K562 (cell line): Measurements from ENCODE around the gene TEX54. TPM values are rescaled to one million over a fixed set of nuclear protein-coding genes. Genes with fewer than 3 reads are reported as not detected.

Experiments
- E2F3 ChIP-seq: fragments of 250-450 bp; sonication (Bioruptor Pico); IDR thresholded peaks from 2 replicates; pipeline ENCODE4 v1.4.0; 2020; ENCODE audit warnings: mild to moderate bottlenecking
- FOXK2 ChIP-seq, 2 experiments: fragments of 450-650 bp; IDR thresholded peaks in 1 of 2; conservative IDR thresholded peaks in 1 of 2; 2 replicates each; pipeline ENCODE4 v1.6.1; 2016; ENCODE audit warnings: low read depth in 2 of 2, mild to moderate bottlenecking in 1 of 2
- GABPA ChIP-seq: fragments of 200-800 bp; sonication (Bioruptor generic); conservative IDR thresholded peaks from 2 replicates; pipeline ENCODE4 v1.6.1; 2016; ENCODE audit warnings: low read depth, missing genetic modification characterization, missing compliant biosample characterization
- GABPB2 ChIP-seq: fragments of 250-450 bp; sonication (Bioruptor Pico); conservative IDR thresholded peaks from 2 replicates; pipeline ENCODE4 v1.5.1; 2021; ENCODE audit warnings: mild to moderate bottlenecking
- L3MBTL2 ChIP-seq: fragments of 450-650 bp; IDR thresholded peaks from 2 replicates; pipeline ENCODE4 v1.6.1; 2016; ENCODE audit warnings: mild to moderate bottlenecking, moderate library complexity
- SRSF7 ChIP-seq: fragments of 200-400 bp; formaldehyde crosslinking; optimal IDR thresholded peaks from 2 replicates; pipeline ENCODE3; 2017; ENCODE audit warnings: mild to moderate bottlenecking, low read depth, low read length
- STAT5A ChIP-seq: IDR thresholded peaks from 2 replicates; pipeline ENCODE4 v1.6.1; 2012; ENCODE audit warnings: low read length, inconsistent platforms, borderline replicate concordance
- STAT5B ChIP-seq: fragments of 250-450 bp; sonication (Bioruptor Pico); IDR thresholded peaks from 2 replicates; pipeline ENCODE4 v1.8.0; 2021; ENCODE audit warnings: mild to moderate bottlenecking, inconsistent platforms
- ZBTB40 ChIP-seq, 2 experiments: fragments of 450-650 bp in 1 of 2; sonication (generic) in 1 of 2; formaldehyde crosslinking in 1 of 2; IDR thresholded peaks; 2 replicates each; pipeline versions ENCODE4 v1.7.1 to v1.9.0; 2016 to 2022; ENCODE audit warnings: inconsistent platforms in 1 of 2, mild to moderate bottlenecking in 1 of 2, missing genetic modification reagents in 1 of 2
- ZMIZ1 ChIP-seq, 2 experiments: fragments of 150-350 bp in 1 of 2; IDR thresholded peaks; 2 replicates each; pipeline ENCODE4 v1.6.1; 2012 to 2016; ENCODE audit warnings: low read depth in 2 of 2, low read length in 2 of 2, mild to moderate bottlenecking in 1 of 2, moderate library complexity in 1 of 2
- ZNF23 ChIP-seq: fragments of 250-450 bp; sonication (Bioruptor Pico); IDR thresholded peaks from 2 replicates; pipeline ENCODE4 v1.4.0; 2020; ENCODE audit warnings: mild to moderate bottlenecking
- ZNF778 ChIP-seq: fragments of 450-650 bp; formaldehyde crosslinking; IDR thresholded peaks from 2 replicates; pipeline ENCODE4 v1.4.0; 2020; ENCODE audit warnings: mild to moderate bottlenecking, moderate library complexity
- ZNF79 ChIP-seq: fragments of 250-450 bp; sonication (Bioruptor Pico); IDR thresholded peaks from 2 replicates; pipeline ENCODE4 v1.4.0; 2020; ENCODE audit warnings: low read depth, mild to moderate bottlenecking, moderate library complexity
- ZSCAN32 ChIP-seq: fragments of 450-650 bp; formaldehyde crosslinking; IDR thresholded peaks from 2 replicates; pipeline ENCODE4 v1.4.0; 2020; ENCODE audit warnings: mild to moderate bottlenecking, moderate library complexity
- polyA plus RNA-seq, 8 experiments: library from polyadenylated mRNA; depleted of rRNA in 4 of 8; stranded (reverse) in 5 of 8; unstranded in 3 of 8; fragments of >200 nt; fragmentation: Nextera tagmentation in 2 of 8; fragmentation: Illumina TruSeq in 1 of 8; extraction: Ambion mirVana in 2 of 8; extraction: Trizol in 1 of 8; gene quantifications; 2 replicates each; pipeline versions ENCODE4 v1.2.1 to v1.2.3, GENCODE V29; 2011 to 2014; ENCODE audit warnings: inconsistent platforms in 1 of 8, missing spikeins in 1 of 8
- total RNA-seq, 7 experiments: library from RNA; depleted of rRNA in 6 of 7; stranded (reverse); fragments of >200 nt in 6 of 7; fragmentation: Illumina TruSeq in 2 of 7; extraction: Trizol in 2 of 7; gene quantifications; 2 replicates each; pipeline versions ENCODE4 v1.2.1 to v1.2.3, GENCODE V29; 2011 to 2021; ENCODE audit warnings: low replicate concordance in 1 of 7

Gene TEX54
- total and polyA plus RNA-seq, 9 of the 15 experiments (the other 6 are each of a cell fraction or from before 2014, with no cell fraction given), result not detected

GRCh38 chr11:62860835-62861563, 28.4 kb upstream of the TEX54 start (continued):
- 0 out of 2 replicates have a peak, but pooled peaks have one; percentile 60 for TF ChIP-seq ZNF778 (CRISPR knock-in tag)
- peak; percentile 24; the same call in 1 of the 2 replicates for TF ChIP-seq ZNF23 (CRISPR knock-in tag)
- no peak for TF ChIP-seq SRSF7
- TF ChIP-seq FOXK2 (conservative IDR thresholded peaks at IDR 0.05 in 1 of 2, IDR thresholded peaks at IDR 0.05 in 1 of 2; ENCODE audit: low read depth in 2 of 2), result no peak
- no peak for TF ChIP-seq L3MBTL2
- no peak for TF ChIP-seq ZBTB40 (IDR thresholded peaks at IDR 0.05)
- TF ChIP-seq ZBTB40 (CRISPR knock-in tag; IDR thresholded peaks at IDR 0.05), result no peak
- 0 out of 2 replicates have a peak, but pooled peaks have one; percentile 12 for TF ChIP-seq ZSCAN32
- peak; percentile 83; the same call in 1 of the 2 replicates for TF ChIP-seq ZNF79 (CRISPR knock-in tag)
- no peak for TF ChIP-seq ZMIZ1 (IDR thresholded peaks at IDR 0.05; ENCODE audit: low read depth in 2 of 2, low read length in 2 of 2)
- peak; percentile 47; the same call in 1 of the 2 replicates for TF ChIP-seq E2F3 (CRISPR knock-in tag)
- no peak for TF ChIP-seq STAT5A
- TF ChIP-seq STAT5B, result 0 out of 2 replicates have a peak, but pooled peaks have one; percentile 37
- peak; percentile 36; the same call in 1 of the 2 replicates for TF ChIP-seq GABPA (tag)
- no peak for TF ChIP-seq GABPB2 (CRISPR knock-in tag)
